GM23338 (cell line): Measurements from ENCODE around the gene GRID1. TPM values are rescaled to one million over a fixed set of nuclear protein-coding genes. Genes with fewer than 3 reads are reported as not detected.

Experiments
- ATAC-seq: fragments of 200-7000 bp; cut with Tn5 transposase; 3 replicates; pipeline ENCODE4 v1.9.1; 2020
- DNase-seq: peaks from one replicate; pipeline ENCODE4 v3.0.0-alpha.2; 2015; ENCODE audit warnings: low spot score
- H2AFZ ChIP-seq: fragments of 200-600 bp; sonication (generic); 2 replicates; pipeline ENCODE4 v1.8.0; 2016; ENCODE audit warnings: antibody characterized with exemption, mild to moderate bottlenecking, moderate library complexity
- H3F3A ChIP-seq: fragments of 200-600 bp; sonication (generic); replicated peaks from 2 replicates; pipeline ENCODE4 v1.8.0; 2017; ENCODE audit warnings: antibody characterized with exemption, mixed run types, low read depth
- H3K27ac ChIP-seq: fragments of 200-600 bp; sonication (generic); 2 replicates; pipeline ENCODE4 v1.6.1; 2016; ENCODE audit warnings: low read depth
- H3K27me3 ChIP-seq: fragments of 200-600 bp; sonication (generic); 2 replicates; pipeline ENCODE4 v1.8.0; 2016; ENCODE audit warnings: mild to moderate bottlenecking, mixed run types, moderate library complexity; ENCODE audit not compliant: insufficient read depth
- H3K36me3 ChIP-seq: fragments of 200-600 bp; sonication (generic); 2 replicates; pipeline ENCODE4 v1.8.0; 2016; ENCODE audit warnings: mild to moderate bottlenecking; ENCODE audit not compliant: insufficient read depth
- H3K4me1 ChIP-seq: fragments of 200-600 bp; sonication (generic); 2 replicates; pipeline ENCODE4 v1.8.0; 2016; ENCODE audit warnings: mild to moderate bottlenecking, moderate library complexity; ENCODE audit not compliant: insufficient read depth
- H3K4me2 ChIP-seq: fragments of 200-600 bp; sonication (generic); 2 replicates; pipeline ENCODE4 v1.7.1; 2017; ENCODE audit warnings: mixed run types
- H3K4me3 ChIP-seq: fragments of 200-600 bp; sonication (generic); 2 replicates; pipeline ENCODE4 v1.6.1; 2016; ENCODE audit warnings: mixed run types
- H3K79me2 ChIP-seq: fragments of 200-600 bp; sonication (generic); replicated peaks from 2 replicates; pipeline ENCODE4 v1.8.0; 2017; ENCODE audit warnings: mild to moderate bottlenecking; ENCODE audit not compliant: insufficient read depth
- H3K9me2 ChIP-seq: fragments of 200-600 bp; sonication (generic); 2 replicates; pipeline ENCODE4 v1.8.0; 2017; ENCODE audit not compliant: insufficient read depth
- H4K20me1 ChIP-seq: fragments of 200-600 bp; sonication (generic); replicated peaks from 2 replicates; pipeline ENCODE4 v1.8.0; 2017; ENCODE audit warnings: mild to moderate bottlenecking; ENCODE audit not compliant: insufficient read depth
- H3K27ac Mint-ChIP-seq: 2 replicates; pipeline ENCODE4 v1.8.0; 2020; ENCODE audit warnings: inconsistent platforms, mild to moderate bottlenecking, moderate library complexity, mixed read lengths
- H3K27me3 Mint-ChIP-seq: 3 replicates; pipeline ENCODE4 v1.8.0; 2022; ENCODE audit warnings: low read depth, mild to moderate bottlenecking, moderate library complexity, mixed read lengths, inconsistent platforms; ENCODE audit not compliant: insufficient read depth, poor library complexity
- H3K36me3 Mint-ChIP-seq: 3 replicates; pipeline ENCODE4 v1.8.0; 2021; ENCODE audit warnings: low read depth, mild to moderate bottlenecking, inconsistent platforms, moderate library complexity, mixed read lengths
- H3K4me1 Mint-ChIP-seq: 3 replicates; pipeline ENCODE4 v1.8.0; 2020; ENCODE audit warnings: mild to moderate bottlenecking, inconsistent platforms, mixed read lengths
- H3K4me3 Mint-ChIP-seq: 3 replicates; pipeline ENCODE4 v1.8.0; 2021; ENCODE audit warnings: moderate library complexity, mild to moderate bottlenecking, inconsistent platforms, mixed read lengths
- H3K9me3 Mint-ChIP-seq: 3 replicates; pipeline ENCODE4 v1.8.0; 2020; ENCODE audit warnings: moderate library complexity, mild to moderate bottlenecking, inconsistent platforms, mixed read lengths
- CREB1 ChIP-seq: fragments of 250-450 bp; sonication (Bioruptor Pico); IDR thresholded peaks from 2 replicates; pipeline ENCODE4 v1.5.0; 2020; ENCODE audit warnings: low read depth, mild to moderate bottlenecking, moderate library complexity
- EZH2 ChIP-seq: fragments of 200-600 bp; sonication (generic); IDR thresholded peaks from one replicate; pipeline ENCODE4 v1.8.0; 2017; ENCODE audit warnings: antibody characterized with exemption, mild to moderate bottlenecking, low read depth; ENCODE audit not compliant: unreplicated experiment
- EZH2phosphoT487 ChIP-seq: fragments of 200-600 bp; sonication (generic); IDR thresholded peaks from one replicate; pipeline ENCODE4 v1.8.1; 2018; ENCODE audit warnings: antibody characterized with exemption; ENCODE audit not compliant: unreplicated experiment
- JUNB ChIP-seq: IDR thresholded peaks from one replicate; pipeline ENCODE4 v1.6.1; 2016; ENCODE audit warnings: antibody characterized with exemption; ENCODE audit not compliant: unreplicated experiment
- NANOG ChIP-seq: IDR thresholded peaks from 2 replicates; pipeline ENCODE4 v1.6.1; 2016; ENCODE audit warnings: antibody characterized with exemption, borderline replicate concordance
- polyA plus RNA-seq: library from polyadenylated mRNA; unstranded; fragments of >200 nt; fragmentation: Nextera tagmentation; extraction: Ambion mirVana; gene quantifications from 2 replicates; pipeline ENCODE4 v1.2.1, GENCODE V29; 2016
- total RNA-seq: library from RNA; depleted of rRNA; stranded (reverse); fragments of >200 nt; shearing (Covaris generic); gene quantifications from 2 replicates; pipeline ENCODE4 v1.2.3, GENCODE V29; 2014
- TF ChIP-seq, protein P1 (sequence below): IDR thresholded peaks from 2 replicates; pipeline ENCODE4 v1.6.1; 2016; ENCODE audit warnings: antibody characterized with exemption
- TF ChIP-seq, protein P2 (sequence below): fragments of 250-450 bp; sonication (Bioruptor Pico); IDR thresholded peaks from 2 replicates; pipeline ENCODE4 v1.5.0; 2020; ENCODE audit warnings: mild to moderate bottlenecking, moderate library complexity

The GRID1 gene
- total and polyA plus RNA-seq, 2 experiments from 2014 or later = 0.14 to 0.15 TPM

DNA sequence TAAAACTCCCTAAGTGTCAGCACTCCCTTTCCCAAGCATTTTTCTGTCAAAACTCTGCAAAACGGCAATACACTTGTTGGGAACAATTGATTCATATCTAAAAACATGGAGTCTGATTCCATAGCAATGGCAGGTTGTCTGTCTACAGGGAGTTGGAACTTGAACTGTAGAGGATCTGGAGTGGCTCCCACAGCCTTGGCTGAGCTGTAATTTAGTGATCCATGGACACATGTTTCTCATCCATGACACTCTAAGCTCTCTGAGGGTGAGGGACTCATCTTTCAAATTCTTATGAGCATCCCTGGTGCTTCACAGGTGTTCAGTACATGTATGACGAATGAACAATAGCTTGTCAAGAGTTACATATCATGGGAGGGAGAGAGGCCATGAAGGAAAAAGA, 466.1 kb downstream of the GRID1 start:
- TF ChIP-seq, protein P1, sequence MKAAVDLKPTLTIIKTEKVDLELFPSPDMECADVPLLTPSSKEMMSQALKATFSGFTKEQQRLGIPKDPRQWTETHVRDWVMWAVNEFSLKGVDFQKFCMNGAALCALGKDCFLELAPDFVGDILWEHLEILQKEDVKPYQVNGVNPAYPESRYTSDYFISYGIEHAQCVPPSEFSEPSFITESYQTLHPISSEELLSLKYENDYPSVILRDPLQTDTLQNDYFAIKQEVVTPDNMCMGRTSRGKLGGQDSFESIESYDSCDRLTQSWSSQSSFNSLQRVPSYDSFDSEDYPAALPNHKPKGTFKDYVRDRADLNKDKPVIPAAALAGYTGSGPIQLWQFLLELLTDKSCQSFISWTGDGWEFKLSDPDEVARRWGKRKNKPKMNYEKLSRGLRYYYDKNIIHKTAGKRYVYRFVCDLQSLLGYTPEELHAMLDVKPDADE = no peak
- TF ChIP-seq EZH2phosphoT487 = no peak
- TF ChIP-seq CREB1 = no peak
- TF ChIP-seq JUNB = no peak
- no peak for TF ChIP-seq NANOG
- TF ChIP-seq EZH2 = no peak
- TF ChIP-seq, protein P2, sequence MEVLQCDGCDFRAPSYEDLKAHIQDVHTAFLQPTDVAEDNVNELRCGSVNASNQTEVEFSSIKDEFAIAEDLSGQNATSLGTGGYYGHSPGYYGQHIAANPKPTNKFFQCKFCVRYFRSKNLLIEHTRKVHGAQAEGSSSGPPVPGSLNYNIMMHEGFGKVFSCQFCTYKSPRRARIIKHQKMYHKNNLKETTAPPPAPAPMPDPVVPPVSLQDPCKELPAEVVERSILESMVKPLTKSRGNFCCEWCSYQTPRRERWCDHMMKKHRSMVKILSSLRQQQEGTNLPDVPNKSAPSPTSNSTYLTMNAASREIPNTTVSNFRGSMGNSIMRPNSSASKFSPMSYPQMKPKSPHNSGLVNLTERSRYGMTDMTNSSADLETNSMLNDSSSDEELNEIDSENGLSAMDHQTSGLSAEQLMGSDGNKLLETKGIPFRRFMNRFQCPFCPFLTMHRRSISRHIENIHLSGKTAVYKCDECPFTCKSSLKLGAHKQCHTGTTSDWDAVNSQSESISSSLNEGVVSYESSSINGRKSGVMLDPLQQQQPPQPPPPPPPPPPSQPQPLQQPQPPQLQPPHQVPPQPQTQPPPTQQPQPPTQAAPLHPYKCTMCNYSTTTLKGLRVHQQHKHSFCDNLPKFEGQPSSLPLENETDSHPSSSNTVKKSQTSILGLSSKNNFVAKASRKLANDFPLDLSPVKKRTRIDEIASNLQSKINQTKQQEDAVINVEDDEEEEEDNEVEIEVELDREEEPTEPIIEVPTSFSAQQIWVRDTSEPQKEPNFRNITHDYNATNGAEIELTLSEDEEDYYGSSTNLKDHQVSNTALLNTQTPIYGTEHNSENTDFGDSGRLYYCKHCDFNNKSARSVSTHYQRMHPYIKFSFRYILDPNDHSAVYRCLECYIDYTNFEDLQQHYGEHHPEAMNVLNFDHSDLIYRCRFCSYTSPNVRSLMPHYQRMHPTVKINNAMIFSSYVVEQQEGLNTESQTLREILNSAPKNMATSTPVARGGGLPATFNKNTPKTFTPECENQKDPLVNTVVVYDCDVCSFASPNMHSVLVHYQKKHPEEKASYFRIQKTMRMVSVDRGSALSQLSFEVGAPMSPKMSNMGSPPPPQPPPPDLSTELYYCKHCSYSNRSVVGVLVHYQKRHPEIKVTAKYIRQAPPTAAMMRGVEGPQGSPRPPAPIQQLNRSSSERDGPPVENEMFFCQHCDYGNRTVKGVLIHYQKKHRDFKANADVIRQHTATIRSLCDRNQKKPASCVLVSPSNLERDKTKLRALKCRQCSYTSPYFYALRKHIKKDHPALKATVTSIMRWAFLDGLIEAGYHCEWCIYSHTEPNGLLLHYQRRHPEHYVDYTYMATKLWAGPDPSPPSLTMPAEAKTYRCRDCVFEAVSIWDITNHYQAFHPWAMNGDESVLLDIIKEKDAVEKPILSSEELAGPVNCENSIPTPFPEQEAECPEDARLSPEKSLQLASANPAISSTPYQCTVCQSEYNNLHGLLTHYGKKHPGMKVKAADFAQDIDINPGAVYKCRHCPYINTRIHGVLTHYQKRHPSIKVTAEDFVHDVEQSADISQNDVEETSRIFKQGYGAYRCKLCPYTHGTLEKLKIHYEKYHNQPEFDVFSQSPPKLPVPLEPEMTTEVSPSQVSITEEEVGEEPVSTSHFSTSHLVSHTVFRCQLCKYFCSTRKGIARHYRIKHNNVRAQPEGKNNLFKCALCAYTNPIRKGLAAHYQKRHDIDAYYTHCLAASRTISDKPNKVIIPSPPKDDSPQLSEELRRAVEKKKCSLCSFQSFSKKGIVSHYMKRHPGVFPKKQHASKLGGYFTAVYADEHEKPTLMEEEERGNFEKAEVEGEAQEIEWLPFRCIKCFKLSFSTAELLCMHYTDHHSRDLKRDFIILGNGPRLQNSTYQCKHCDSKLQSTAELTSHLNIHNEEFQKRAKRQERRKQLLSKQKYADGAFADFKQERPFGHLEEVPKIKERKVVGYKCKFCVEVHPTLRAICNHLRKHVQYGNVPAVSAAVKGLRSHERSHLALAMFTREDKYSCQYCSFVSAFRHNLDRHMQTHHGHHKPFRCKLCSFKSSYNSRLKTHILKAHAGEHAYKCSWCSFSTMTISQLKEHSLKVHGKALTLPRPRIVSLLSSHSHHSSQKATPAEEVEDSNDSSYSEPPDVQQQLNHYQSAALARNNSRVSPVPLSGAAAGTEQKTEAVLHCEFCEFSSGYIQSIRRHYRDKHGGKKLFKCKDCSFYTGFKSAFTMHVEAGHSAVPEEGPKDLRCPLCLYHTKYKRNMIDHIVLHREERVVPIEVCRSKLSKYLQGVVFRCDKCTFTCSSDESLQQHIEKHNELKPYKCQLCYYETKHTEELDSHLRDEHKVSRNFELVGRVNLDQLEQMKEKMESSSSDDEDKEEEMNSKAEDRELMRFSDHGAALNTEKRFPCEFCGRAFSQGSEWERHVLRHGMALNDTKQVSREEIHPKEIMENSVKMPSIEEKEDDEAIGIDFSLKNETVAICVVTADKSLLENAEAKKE = no peak
- DNase-seq = no peak
- Mint-ChIP-seq H3K27ac (no peak overlapping the region), H3K36me3 (no peaks in the 10 kb centered on the region), H3K4me1 (no peaks in the 10 kb centered on the region), H3K27me3 (peaks cover 1% of the 10 kb centered on the region), H3K9me3 (peaks cover 32% of the 10 kb centered on the region), H3K4me3 (no peak overlapping the region)
- H3K27me3 ChIP-seq = no peaks in the 10 kb centered on the region
- no peaks in the 10 kb centered on the region for H3F3A ChIP-seq
- no peak for ATAC-seq
- H4K20me1 ChIP-seq = no peaks in the 10 kb centered on the region
- H3K79me2 ChIP-seq = no peaks in the 10 kb centered on the region
- no peaks in the 10 kb centered on the region for H3K36me3 ChIP-seq
- H3K4me1 ChIP-seq = no peaks in the 10 kb centered on the region
- H2AFZ ChIP-seq = no peak overlapping the region
- no peak overlapping the region for H3K27ac ChIP-seq
- H3K9me2 ChIP-seq = no peaks in the 10 kb centered on the region
- no peak overlapping the region for H3K4me2 ChIP-seq
- H3K4me3 ChIP-seq = no peak overlapping the region
